Nephron (organoid): ENCODE measurements around the gene TNFRSF25.
A peak's percentile ranks its signal among the peaks of the same experiment; 100 is the strongest.

Experiments
- H3K27ac Mint-ChIP-seq, 3 experiments: 2 replicates each; pipeline ENCODE4 v1.8.0; 2020; ENCODE audit warnings: mixed read lengths in 3 of 3, mild to moderate bottlenecking in 2 of 3, moderate library complexity in 1 of 3
- H3K27me3 Mint-ChIP-seq: 2 replicates; pipeline ENCODE4 v1.8.0; 2021; ENCODE audit warnings: low read depth, mild to moderate bottlenecking, moderate library complexity, mixed read lengths
- H3K36me3 Mint-ChIP-seq: 2 replicates; pipeline ENCODE4 v1.8.0; 2020; ENCODE audit warnings: low read depth, mixed read lengths
- H3K4me1 Mint-ChIP-seq: 2 replicates; pipeline ENCODE4 v1.8.0; 2020; ENCODE audit warnings: mixed read lengths
- H3K4me3 Mint-ChIP-seq, 3 experiments: 2 replicates each; pipeline ENCODE4 v1.8.0; 2020; ENCODE audit warnings: mild to moderate bottlenecking in 3 of 3, mixed read lengths in 3 of 3, moderate library complexity in 2 of 3
- H3K9me3 Mint-ChIP-seq: 2 replicates; pipeline ENCODE4 v1.8.0; 2020; ENCODE audit warnings: mixed read lengths
- TF ChIP-seq, protein P1 (sequence below), 3 experiments: fragments of 200-600 bp; sonication (generic); IDR thresholded peaks; one replicate each; pipeline ENCODE4 v1.5.0; 2021; ENCODE audit warnings: antibody characterized with exemption in 3 of 3; ENCODE audit not compliant: unreplicated experiment in 3 of 3

TNFRSF25 gene

DNA sequence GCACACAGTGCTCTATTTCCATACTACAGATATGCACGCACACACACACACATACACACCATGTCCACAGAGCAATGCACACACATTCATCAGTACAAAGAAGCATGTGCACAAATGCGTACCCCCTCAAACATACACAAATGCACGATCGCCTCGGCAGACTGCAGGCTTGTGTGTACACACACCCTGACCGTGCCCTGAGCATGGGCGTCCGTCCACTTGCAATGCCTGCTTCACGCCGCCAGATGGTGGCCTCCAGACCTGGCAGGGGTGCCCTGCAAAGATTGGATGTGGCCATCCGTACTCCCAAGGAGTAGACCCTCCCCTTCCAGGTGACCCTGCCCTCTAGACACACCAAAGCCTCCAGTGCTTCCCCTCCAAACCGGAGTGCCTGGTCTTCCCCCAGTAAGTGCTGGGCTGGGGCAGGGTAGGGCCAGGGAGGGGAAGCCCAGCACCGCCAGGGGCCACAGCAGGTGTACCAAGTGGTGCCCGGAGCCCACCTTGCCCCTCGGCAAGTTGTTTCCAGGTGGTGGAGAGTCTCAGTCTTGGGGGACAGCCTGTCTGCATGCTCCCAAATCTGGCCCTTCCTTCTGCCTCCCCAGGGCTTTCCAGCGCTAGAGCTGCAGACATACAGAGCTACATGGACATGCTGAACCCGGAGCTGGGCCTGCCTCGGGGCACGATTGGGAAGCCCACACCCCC, 20.8 kb downstream of the TNFRSF25 start:
- Mint-ChIP-seq H3K27me3 (peaks cover 67% of the 10 kb centered on the region), H3K27ac (no peak overlapping the region), H3K9me3 (no peaks in the 10 kb centered on the region), H3K36me3 (no peaks in the 10 kb centered on the region), H3K4me1 (peaks cover 7% of the 10 kb centered on the region), H3K4me3 (peak overlapping the region in 1 of 3 experiments; percentile 4)
- TF ChIP-seq, protein P1, sequence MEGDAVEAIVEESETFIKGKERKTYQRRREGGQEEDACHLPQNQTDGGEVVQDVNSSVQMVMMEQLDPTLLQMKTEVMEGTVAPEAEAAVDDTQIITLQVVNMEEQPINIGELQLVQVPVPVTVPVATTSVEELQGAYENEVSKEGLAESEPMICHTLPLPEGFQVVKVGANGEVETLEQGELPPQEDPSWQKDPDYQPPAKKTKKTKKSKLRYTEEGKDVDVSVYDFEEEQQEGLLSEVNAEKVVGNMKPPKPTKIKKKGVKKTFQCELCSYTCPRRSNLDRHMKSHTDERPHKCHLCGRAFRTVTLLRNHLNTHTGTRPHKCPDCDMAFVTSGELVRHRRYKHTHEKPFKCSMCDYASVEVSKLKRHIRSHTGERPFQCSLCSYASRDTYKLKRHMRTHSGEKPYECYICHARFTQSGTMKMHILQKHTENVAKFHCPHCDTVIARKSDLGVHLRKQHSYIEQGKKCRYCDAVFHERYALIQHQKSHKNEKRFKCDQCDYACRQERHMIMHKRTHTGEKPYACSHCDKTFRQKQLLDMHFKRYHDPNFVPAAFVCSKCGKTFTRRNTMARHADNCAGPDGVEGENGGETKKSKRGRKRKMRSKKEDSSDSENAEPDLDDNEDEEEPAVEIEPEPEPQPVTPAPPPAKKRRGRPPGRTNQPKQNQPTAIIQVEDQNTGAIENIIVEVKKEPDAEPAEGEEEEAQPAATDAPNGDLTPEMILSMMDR (IDR thresholded peaks at IDR 0.05; ENCODE audit: unreplicated experiment in 3 of 3) = peak; percentile 49 to 56 (median 55)

DNA sequence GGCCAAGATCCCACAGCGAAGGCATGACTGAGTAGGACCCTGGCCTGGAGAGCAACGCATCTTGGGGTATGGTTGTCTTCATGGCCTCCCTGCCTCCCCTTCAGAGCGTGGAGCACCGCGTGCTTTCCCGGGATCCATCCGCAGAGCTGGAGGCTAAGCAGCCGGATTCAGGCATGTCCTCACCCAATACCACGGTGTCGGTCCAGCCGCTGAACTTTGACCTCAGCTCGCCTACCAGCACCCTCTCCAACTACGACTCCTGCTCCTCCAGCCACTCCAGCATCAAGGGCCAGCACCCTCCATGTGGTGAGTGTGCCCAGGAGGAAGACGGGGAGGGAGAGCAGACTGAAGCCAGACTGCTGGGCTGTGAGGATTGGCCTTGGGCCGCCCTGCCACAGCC, 21.6 kb downstream of the TNFRSF25 start:
- peaks cover 62% of the 10 kb centered on the region for H3K27me3 Mint-ChIP-seq
- H3K27ac Mint-ChIP-seq = no peak overlapping the region
- H3K4me1 Mint-ChIP-seq = peaks cover 2% of the 10 kb centered on the region
- no peak overlapping the region for H3K4me3 Mint-ChIP-seq
- no peaks in the 10 kb centered on the region for H3K36me3 Mint-ChIP-seq
- H3K9me3 Mint-ChIP-seq = no peaks in the 10 kb centered on the region
- TF ChIP-seq, protein P1 (IDR thresholded peaks at IDR 0.05; ENCODE audit: unreplicated experiment in 3 of 3) = no peak

DNA sequence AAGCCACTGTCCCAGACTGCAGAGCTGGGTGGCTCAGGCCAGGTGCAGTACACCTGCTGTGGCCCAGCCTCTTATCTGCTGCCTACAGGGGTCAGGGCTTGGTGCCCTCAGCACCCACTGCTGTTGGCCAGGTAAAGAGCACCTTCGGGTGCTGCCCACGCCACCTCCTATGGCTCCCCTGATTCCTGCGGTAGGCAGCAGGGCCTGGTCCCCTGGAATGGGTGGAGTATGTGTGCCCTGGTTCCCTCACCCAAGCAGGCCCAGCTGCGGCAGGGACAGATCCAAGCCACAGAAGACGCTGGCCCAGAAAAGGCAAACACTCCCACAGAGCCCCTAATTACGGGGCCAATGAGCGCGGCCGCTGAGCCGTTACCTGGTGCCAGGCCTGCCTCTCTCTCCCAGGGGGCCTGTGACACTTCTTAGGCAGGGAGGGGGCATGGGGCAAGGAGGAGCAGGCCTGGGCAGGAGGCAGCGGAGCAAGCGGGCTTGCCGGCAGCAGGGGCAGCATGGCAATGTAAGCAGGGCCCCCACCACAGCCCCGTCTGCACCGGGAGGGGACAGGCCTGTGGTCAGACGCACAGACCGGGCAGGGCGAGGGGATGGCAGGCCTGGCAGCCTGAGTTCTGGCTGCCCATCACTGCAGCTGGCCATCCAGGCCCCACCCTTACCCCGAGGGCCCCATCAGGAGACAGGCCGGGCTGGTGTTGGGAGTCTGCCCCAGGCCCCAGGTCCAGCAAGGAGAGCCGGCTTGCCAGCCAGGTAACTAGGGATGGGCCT, 22.4 kb downstream of the TNFRSF25 start:
- no peaks in the 10 kb centered on the region for H3K4me1 Mint-ChIP-seq
- H3K36me3 Mint-ChIP-seq = no peaks in the 10 kb centered on the region
- TF ChIP-seq, protein P1 (IDR thresholded peaks at IDR 0.05; ENCODE audit: unreplicated experiment in 3 of 3) = no peak
- H3K27ac Mint-ChIP-seq = no peak overlapping the region
- H3K9me3 Mint-ChIP-seq = no peaks in the 10 kb centered on the region
- H3K27me3 Mint-ChIP-seq = peaks cover 66% of the 10 kb centered on the region
- no peak overlapping the region for H3K4me3 Mint-ChIP-seq

DNA sequence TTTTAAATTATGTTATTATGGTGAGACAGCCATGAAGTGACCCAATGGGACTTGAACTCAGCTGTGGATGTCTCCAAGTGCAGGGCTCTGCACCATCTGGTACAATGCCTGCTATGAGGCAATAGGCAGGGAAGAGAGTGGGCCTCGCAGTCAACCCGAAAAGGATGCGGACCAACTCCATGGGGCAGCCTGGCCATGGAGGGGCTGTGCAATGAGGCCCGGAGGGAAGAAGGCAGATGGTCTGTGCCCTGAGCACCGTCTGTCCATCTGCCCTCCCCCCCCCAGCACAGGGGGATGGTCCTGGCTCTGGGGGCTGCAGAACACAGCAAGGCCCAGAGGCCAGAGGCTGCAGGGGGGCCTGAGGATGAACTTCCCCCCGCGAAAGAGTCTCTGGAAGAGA, 24.4 kb downstream of the TNFRSF25 start:
- no peak overlapping the region for H3K4me3 Mint-ChIP-seq
- no peaks in the 10 kb centered on the region for H3K9me3 Mint-ChIP-seq
- no peaks in the 10 kb centered on the region for H3K4me1 Mint-ChIP-seq
- TF ChIP-seq, protein P1 (IDR thresholded peaks at IDR 0.05; ENCODE audit: unreplicated experiment in 3 of 3) = no peak
- no peaks in the 10 kb centered on the region for H3K36me3 Mint-ChIP-seq
- H3K27ac Mint-ChIP-seq = no peak overlapping the region
- peaks cover 70% of the 10 kb centered on the region for H3K27me3 Mint-ChIP-seq

DNA sequence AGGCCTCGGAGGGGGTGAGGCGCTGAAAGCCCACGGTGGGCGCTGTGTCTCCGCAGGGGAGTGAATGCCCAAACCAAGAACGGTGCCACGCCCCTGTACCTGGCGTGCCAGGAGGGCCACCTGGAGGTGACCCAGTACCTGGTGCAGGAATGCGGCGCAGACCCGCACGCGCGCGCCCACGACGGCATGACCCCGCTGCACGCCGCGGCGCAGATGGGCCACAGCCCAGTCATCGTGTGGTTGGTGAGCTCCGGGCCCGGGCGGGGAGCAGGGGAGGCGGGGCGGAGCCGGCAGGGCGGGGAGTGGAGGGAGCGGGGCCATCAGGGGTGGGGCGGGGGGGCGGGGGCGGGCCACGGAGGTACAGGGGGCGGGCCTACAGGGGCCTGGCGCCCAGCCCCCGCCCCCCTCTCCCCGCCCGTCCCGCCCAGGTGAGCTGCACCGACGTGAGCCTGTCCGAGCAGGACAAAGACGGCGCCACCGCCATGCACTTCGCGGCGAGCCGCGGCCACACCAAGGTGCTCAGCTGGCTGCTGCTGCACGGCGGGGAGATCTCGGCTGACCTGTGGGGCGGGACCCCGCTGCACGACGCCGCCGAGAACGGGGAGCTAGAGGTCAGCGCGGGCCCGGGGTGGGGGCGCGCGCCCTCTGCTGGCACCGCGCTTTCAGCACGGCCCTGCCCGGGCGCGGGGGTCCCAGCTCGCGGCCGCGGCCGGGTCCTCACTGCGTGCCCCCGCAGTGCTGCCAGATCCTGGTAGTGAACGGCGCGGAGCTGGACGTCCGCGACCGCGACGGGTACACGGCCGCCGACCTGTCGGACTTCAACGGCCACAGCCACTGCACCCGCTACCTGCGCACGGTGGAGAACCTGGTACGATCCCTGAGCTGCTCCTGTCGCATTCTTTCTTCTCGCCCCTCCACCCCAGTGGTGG, 25.5 kb downstream of the TNFRSF25 start:
- no peaks in the 10 kb centered on the region for H3K36me3 Mint-ChIP-seq
- no peaks in the 10 kb centered on the region for H3K4me1 Mint-ChIP-seq
- TF ChIP-seq, protein P1 (IDR thresholded peaks at IDR 0.05; ENCODE audit: unreplicated experiment in 3 of 3) = peak; percentile 29 to 56 (median 31)
- no peaks in the 10 kb centered on the region for H3K9me3 Mint-ChIP-seq
- peak overlapping the region in 2 of 3 experiments; percentile 21 to 35 for H3K4me3 Mint-ChIP-seq
- peaks cover 60% of the 10 kb centered on the region for H3K27me3 Mint-ChIP-seq
- no peak overlapping the region for H3K27ac Mint-ChIP-seq
